Measurements from ENCODE around the gene SEC23A.
"Not testable (repeated sequence)": the region's sequence is repeated elsewhere in the genome, so short reads cannot be mapped to it uniquely, and the experiment has no call there.

SEC23A gene

GRCh38 chr14:39025810-39026627, 77.0 kb downstream of the SEC23A start:
- Histone ChIP-seq H3K9ac (ENCODE audit: low read length) (no peak overlapping the region), H3K27ac (ENCODE audit: low read depth, low read length) (no peak overlapping the region)

GRCh38 chr14:39025250-39025809, 77.7 kb downstream of the SEC23A start:
- Histone ChIP-seq H3K27ac (ENCODE audit: low read depth, low read length) (no peak overlapping the region), H3K4me1 (ENCODE audit: insufficient read depth, low read length) (no peaks in the 10 kb centered on the region), H3K27me3 (ENCODE audit: control insufficient read depth in 1 of 2, insufficient read depth in 2 of 2, low read length in 2 of 2) (no peaks in the 10 kb centered on the region), H3K9me3 (ENCODE audit: low read length) (no peaks in the 10 kb centered on the region), H3K36me3 (ENCODE audit: insufficient read depth, low read length) (peaks cover 7% of the 10 kb centered on the region), H3K4me3 (ENCODE audit: low read depth in 1 of 2, low read length in 2 of 2) (no peak overlapping the region), H3K9ac (ENCODE audit: low read length) (no peak overlapping the region)

More at GRCh38 chr14:39025810-39026627, 77.0 kb downstream of the SEC23A start:
- Histone ChIP-seq H3K4me1 (ENCODE audit: insufficient read depth, low read length) (no peaks in the 10 kb centered on the region), H3K4me3 (ENCODE audit: low read depth in 1 of 2, low read length in 2 of 2) (no peak overlapping the region), H3K36me3 (ENCODE audit: insufficient read depth, low read length) (peaks cover 13% of the 10 kb centered on the region), H3K9me3 (ENCODE audit: low read length) (no peaks in the 10 kb centered on the region), H3K27me3 (ENCODE audit: control insufficient read depth in 1 of 2, insufficient read depth in 2 of 2, low read length in 2 of 2) (no peaks in the 10 kb centered on the region)

GRCh38 chr14:39023939-39024871, 78.8 kb downstream of the SEC23A start:
- Histone ChIP-seq H3K27me3 (ENCODE audit: control insufficient read depth in 1 of 2, insufficient read depth in 2 of 2, low read length in 2 of 2) (no peaks in the 10 kb centered on the region), H3K9ac (ENCODE audit: low read length) (no peak overlapping the region), H3K4me1 (ENCODE audit: insufficient read depth, low read length) (no peaks in the 10 kb centered on the region), H3K36me3 (ENCODE audit: insufficient read depth, low read length) (no peaks in the 10 kb centered on the region), H3K27ac (ENCODE audit: low read depth, low read length) (no peak overlapping the region), H3K9me3 (ENCODE audit: low read length) (no peaks in the 10 kb centered on the region), H3K4me3 (ENCODE audit: low read depth in 1 of 2, low read length in 2 of 2) (no peak overlapping the region)

- H3K36me3 ChIP-seq (ENCODE audit: insufficient read depth, low read length); H3K27me3 ChIP-seq (ENCODE audit: control insufficient read depth in 1 of 2, insufficient read depth in 2 of 2, low read length in 2 of 2); H3K4me3 ChIP-seq (ENCODE audit: low read depth in 1 of 2, low read length in 2 of 2): not testable (repeated sequence)
Measured at GRCh38 chr14:39017096-39018016, 85.7 kb downstream of the SEC23A start.

GRCh38 chr14:39016733-39017095, 86.3 kb downstream of the SEC23A start:
- H3K36me3 ChIP-seq (ENCODE audit: insufficient read depth, low read length), result no peaks in the 10 kb centered on the region
- no peaks in the 10 kb centered on the region for H3K9me3 ChIP-seq (ENCODE audit: low read length)
- H3K27ac ChIP-seq (ENCODE audit: low read depth, low read length), result no peak overlapping the region
- no peak overlapping the region for H3K4me3 ChIP-seq (ENCODE audit: low read depth in 1 of 2, low read length in 2 of 2)
- H3K9ac ChIP-seq (ENCODE audit: low read length), result no peak overlapping the region
- H3K4me1 ChIP-seq (ENCODE audit: insufficient read depth, low read length), result no peaks in the 10 kb centered on the region
- H3K27me3 ChIP-seq (ENCODE audit: control insufficient read depth in 1 of 2, insufficient read depth in 2 of 2, low read length in 2 of 2), result no peaks in the 10 kb centered on the region

More at GRCh38 chr14:39017096-39018016, 85.7 kb downstream of the SEC23A start:
- not testable (repeated sequence) for H3K9me3 ChIP-seq (ENCODE audit: low read length); H3K27ac ChIP-seq (ENCODE audit: low read depth, low read length); H3K4me1 ChIP-seq (ENCODE audit: insufficient read depth, low read length); H3K9ac ChIP-seq (ENCODE audit: low read length)

GRCh38 chr14:39015964-39016577, 87.0 kb downstream of the SEC23A start:
- no peaks in the 10 kb centered on the region for H3K9me3 ChIP-seq (ENCODE audit: low read length)
- H3K27me3 ChIP-seq (ENCODE audit: control insufficient read depth in 1 of 2, insufficient read depth in 2 of 2, low read length in 2 of 2), result no peaks in the 10 kb centered on the region
- H3K4me3 ChIP-seq (ENCODE audit: low read depth in 1 of 2, low read length in 2 of 2), result no peak overlapping the region
- no peak overlapping the region for H3K9ac ChIP-seq (ENCODE audit: low read length)
- H3K36me3 ChIP-seq (ENCODE audit: insufficient read depth, low read length), result no peaks in the 10 kb centered on the region
- no peaks in the 10 kb centered on the region for H3K4me1 ChIP-seq (ENCODE audit: insufficient read depth, low read length)
- no peak overlapping the region for H3K27ac ChIP-seq (ENCODE audit: low read depth, low read length)

- H3K27me3 ChIP-seq (ENCODE audit: control insufficient read depth in 1 of 2, insufficient read depth in 2 of 2, low read length in 2 of 2), result no peaks in the 10 kb centered on the region
Measured at GRCh38 chr14:39015360-39015961, 87.6 kb downstream of the SEC23A start.

GRCh38 chr14:39014460-39014859, 88.6 kb downstream of the SEC23A start:
- no peak overlapping the region for H3K4me3 ChIP-seq (ENCODE audit: low read depth in 1 of 2, low read length in 2 of 2)
- no peaks in the 10 kb centered on the region for H3K27me3 ChIP-seq (ENCODE audit: control insufficient read depth in 1 of 2, insufficient read depth in 2 of 2, low read length in 2 of 2)
- no peaks in the 10 kb centered on the region for H3K4me1 ChIP-seq (ENCODE audit: insufficient read depth, low read length)
- no peaks in the 10 kb centered on the region for H3K9me3 ChIP-seq (ENCODE audit: low read length)
- H3K9ac ChIP-seq (ENCODE audit: low read length), result no peak overlapping the region
- no peak overlapping the region for H3K27ac ChIP-seq (ENCODE audit: low read depth, low read length)
- no peaks in the 10 kb centered on the region for H3K36me3 ChIP-seq (ENCODE audit: insufficient read depth, low read length)

More at GRCh38 chr14:39015360-39015961, 87.6 kb downstream of the SEC23A start:
- H3K9me3 ChIP-seq (ENCODE audit: low read length), result no peaks in the 10 kb centered on the region
- no peak overlapping the region for H3K4me3 ChIP-seq (ENCODE audit: low read depth in 1 of 2, low read length in 2 of 2)
- H3K27ac ChIP-seq (ENCODE audit: low read depth, low read length), result no peak overlapping the region
- H3K9ac ChIP-seq (ENCODE audit: low read length), result no peak overlapping the region
- H3K4me1 ChIP-seq (ENCODE audit: insufficient read depth, low read length), result no peaks in the 10 kb centered on the region
- no peaks in the 10 kb centered on the region for H3K36me3 ChIP-seq (ENCODE audit: insufficient read depth, low read length)

- H3K4me3 ChIP-seq (ENCODE audit: low read depth in 1 of 2, low read length in 2 of 2); H3K27ac ChIP-seq (ENCODE audit: low read depth, low read length); H3K9me3 ChIP-seq (ENCODE audit: low read length); H3K9ac ChIP-seq (ENCODE audit: low read length); H3K4me1 ChIP-seq (ENCODE audit: insufficient read depth, low read length); H3K27me3 ChIP-seq (ENCODE audit: control insufficient read depth in 1 of 2, insufficient read depth in 2 of 2, low read length in 2 of 2); H3K36me3 ChIP-seq (ENCODE audit: insufficient read depth, low read length): not testable (repeated sequence)
Measured at GRCh38 chr14:39008965-39009364, 94.1 kb downstream of the SEC23A start.

GRCh38 chr14:39006721-39007410, 96.2 kb downstream of the SEC23A start:
- H3K4me3 ChIP-seq (ENCODE audit: low read depth in 1 of 2, low read length in 2 of 2), result no peak overlapping the region
- H3K4me1 ChIP-seq (ENCODE audit: insufficient read depth, low read length), result no peaks in the 10 kb centered on the region
- H3K27me3 ChIP-seq (ENCODE audit: control insufficient read depth in 1 of 2, insufficient read depth in 2 of 2, low read length in 2 of 2), result no peaks in the 10 kb centered on the region
- no peak overlapping the region for H3K9ac ChIP-seq (ENCODE audit: low read length)
- no peak overlapping the region for H3K27ac ChIP-seq (ENCODE audit: low read depth, low read length)
- H3K9me3 ChIP-seq (ENCODE audit: low read length), result no peaks in the 10 kb centered on the region
- H3K36me3 ChIP-seq (ENCODE audit: insufficient read depth, low read length), result no peaks in the 10 kb centered on the region

Measured in muscle layer of colon (tissue), 2 donors.